Lower leg skin (tissue), 3 donors: ENCODE measurements around the gene TTLL1.

Experiments used
- CTCF ChIP-seq, 3 donors: fragments of 450-650 bp; IDR thresholded peaks; one replicate each; pipeline ENCODE4 v1.5.1; 2016; ENCODE audit warnings: antibody characterized with exemption in 3 of 3, mild to moderate bottlenecking in 3 of 3, moderate library complexity in 2 of 3
- POLR2A ChIP-seq, 2 donors: fragments of 450-650 bp; IDR thresholded peaks; one replicate each; pipeline ENCODE4 v1.6.1; 2016 to 2017; ENCODE audit warnings: antibody characterized with exemption in 2 of 2, mild to moderate bottlenecking in 1 of 2, moderate library complexity in 1 of 2

- TF ChIP-seq POLR2A (IDR thresholded peaks at IDR 0.05) = no peak
- no peak for TF ChIP-seq CTCF (IDR thresholded peaks at IDR 0.05)
Measured at GRCh38 chr22:43094551-43094950, 5.4 kb upstream of the TTLL1 start.
